ENCODE measurements around the gene ELAVL4.

ELAVL4 gene

DNA sequence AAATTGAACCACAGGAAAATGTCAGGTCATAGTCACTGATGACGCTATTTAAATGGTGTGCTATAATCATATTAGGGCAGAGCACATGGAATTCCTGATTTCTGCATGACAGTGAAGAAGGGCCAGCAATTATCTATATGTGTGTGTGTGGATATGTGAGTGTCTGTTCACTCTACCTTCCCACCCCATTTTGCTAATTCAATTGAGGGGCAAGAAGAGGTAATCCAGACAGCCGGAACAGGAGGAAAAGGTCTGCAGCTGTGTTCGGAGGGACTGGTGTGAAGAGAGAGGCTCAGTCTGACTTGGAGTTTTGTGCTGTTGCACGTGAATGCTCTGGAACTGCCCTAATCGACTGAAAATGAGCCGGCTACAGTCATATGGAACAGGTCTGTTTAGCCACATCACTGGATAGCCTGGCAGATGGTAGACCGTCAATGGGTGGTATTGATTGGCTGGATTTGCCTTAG lies 5.1 kb upstream of the ELAVL4 start:
- no peak for TF ChIP-seq CTCF (IDR thresholded peaks at IDR 0.05; ENCODE audit: low read depth, low read length)
- no peak overlapping the region for H3K4me3 ChIP-seq (replicated peaks in 1 of 2; ENCODE audit: low read depth in 2 of 2, low read length in 2 of 2)
- no peak for DNase-seq (ENCODE audit: low read depth in 2 of 2)

GRCh38 chr1:50105433-50105832 lies 3.3 kb upstream of the ELAVL4 start:
- no peak for DNase-seq (ENCODE audit: low read depth in 2 of 2)
- no peak overlapping the region for H3K4me3 ChIP-seq (replicated peaks in 1 of 2; ENCODE audit: low read depth in 2 of 2, low read length in 2 of 2)
- TF ChIP-seq CTCF (IDR thresholded peaks at IDR 0.05; ENCODE audit: low read depth, low read length), result no peak

DNA sequence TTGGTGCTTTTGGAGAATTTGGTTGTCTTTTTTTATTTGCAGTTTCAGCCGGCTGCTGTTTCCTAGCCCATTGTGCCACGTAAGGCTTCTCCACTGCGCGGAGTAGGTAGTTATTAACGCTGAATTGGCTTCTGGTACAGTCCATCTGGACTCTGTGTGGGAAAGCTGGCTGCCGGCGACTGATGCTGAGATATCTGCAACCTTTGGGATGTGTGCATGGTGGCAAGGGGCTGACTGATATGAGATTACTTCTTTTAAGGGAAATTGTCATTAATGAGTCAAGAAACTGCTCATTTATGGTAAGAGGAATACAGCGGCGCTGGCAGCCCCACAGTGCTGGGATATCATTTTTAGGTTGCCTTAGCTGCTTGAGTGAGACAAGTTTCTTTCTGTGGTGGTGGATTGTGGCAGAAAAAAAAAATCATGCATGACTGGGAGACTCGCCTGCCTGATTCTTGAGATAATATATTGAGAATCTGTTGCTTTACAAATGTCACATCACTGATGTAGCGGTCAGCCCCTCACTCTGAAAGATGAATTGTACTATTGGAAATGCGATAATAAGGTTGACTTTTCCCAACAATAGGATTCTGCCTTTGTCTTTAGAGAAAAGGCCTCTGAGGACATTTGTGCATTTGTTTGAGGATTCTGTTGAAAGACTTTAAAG lies 2.5 kb upstream of the ELAVL4 start:
- DNase-seq (ENCODE audit: low read depth in 2 of 2), result no peak
- H3K4me3 ChIP-seq (replicated peaks in 1 of 2; ENCODE audit: low read depth in 2 of 2, low read length in 2 of 2), result no peak overlapping the region
- TF ChIP-seq CTCF (IDR thresholded peaks at IDR 0.05; ENCODE audit: low read depth, low read length), result no peak

DNA sequence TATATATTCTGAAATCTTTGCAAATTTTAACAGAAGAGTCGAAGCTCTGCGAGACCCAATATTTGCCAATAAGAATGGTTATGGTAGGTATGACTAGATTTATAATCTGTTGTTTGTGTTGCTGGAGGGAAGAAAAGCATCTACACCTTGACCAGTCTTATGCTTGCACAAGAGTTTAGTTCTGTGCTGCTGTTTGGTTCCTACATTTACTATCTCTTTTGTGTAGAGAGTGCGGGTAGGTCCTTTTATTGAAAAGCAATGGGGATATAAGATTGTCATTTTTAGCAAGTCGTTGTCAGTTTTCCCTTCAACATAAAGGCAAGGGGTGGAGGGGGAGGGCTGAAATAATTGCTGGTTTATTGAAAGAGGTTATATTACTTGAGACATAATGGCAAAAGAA lies 396 bp downstream of the ELAVL4 start:
- DNase-seq (ENCODE audit: low read depth in 2 of 2), result no peak
- H3K4me3 ChIP-seq (replicated peaks in 1 of 2; ENCODE audit: low read depth in 2 of 2, low read length in 2 of 2), result no peak overlapping the region
- no peak for TF ChIP-seq CTCF (IDR thresholded peaks at IDR 0.05; ENCODE audit: low read depth, low read length)

DNA sequence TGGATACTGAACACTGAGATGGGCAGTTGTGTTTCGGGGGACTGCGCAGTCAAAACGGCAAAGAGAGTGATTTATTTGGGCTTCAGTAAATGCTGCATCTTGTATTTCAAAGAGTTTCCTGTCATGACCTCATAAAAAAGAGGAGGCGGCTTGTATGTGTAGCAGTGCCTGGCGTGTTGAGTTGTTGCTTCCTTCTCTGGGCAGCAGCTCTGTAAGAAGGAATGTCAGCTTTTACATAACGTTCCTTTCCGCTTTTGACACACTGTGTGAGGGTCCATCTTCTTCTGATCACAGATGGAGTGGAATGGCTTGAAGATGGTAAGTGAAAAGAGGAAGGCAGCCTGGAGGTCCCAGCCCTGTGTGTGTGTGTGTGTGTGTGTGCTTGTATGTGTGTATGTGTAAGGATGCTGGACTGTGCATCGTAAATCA lies 941 bp downstream of the ELAVL4 start:
- TF ChIP-seq CTCF (IDR thresholded peaks at IDR 0.05; ENCODE audit: low read depth, low read length), result no peak
- no peak for DNase-seq (ENCODE audit: low read depth in 2 of 2)
- H3K4me3 ChIP-seq (replicated peaks in 1 of 2; ENCODE audit: low read depth in 2 of 2, low read length in 2 of 2), result no peak overlapping the region

DNA sequence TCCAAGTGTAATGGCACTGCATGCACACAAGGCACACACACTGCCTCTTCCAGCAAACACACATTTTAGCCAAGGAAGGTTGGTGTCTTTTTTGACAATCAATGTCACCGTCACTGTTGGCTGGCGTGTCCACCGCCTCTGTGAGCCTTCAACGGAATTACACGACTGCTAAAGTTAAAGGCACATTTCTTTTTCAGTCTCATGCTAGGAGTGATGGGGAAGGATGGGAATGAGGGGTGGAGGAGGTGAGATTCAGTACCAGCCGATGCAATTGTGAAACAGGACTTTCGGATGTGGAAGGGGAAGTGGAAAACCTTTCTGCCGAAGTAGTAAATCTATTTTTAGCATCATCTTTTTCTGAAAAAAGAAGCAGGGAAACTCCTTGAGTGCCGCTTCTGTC lies 1.4 kb downstream of the ELAVL4 start:
- no peak for TF ChIP-seq CTCF (IDR thresholded peaks at IDR 0.05; ENCODE audit: low read depth, low read length)
- no peak for DNase-seq (ENCODE audit: low read depth in 2 of 2)

DNA sequence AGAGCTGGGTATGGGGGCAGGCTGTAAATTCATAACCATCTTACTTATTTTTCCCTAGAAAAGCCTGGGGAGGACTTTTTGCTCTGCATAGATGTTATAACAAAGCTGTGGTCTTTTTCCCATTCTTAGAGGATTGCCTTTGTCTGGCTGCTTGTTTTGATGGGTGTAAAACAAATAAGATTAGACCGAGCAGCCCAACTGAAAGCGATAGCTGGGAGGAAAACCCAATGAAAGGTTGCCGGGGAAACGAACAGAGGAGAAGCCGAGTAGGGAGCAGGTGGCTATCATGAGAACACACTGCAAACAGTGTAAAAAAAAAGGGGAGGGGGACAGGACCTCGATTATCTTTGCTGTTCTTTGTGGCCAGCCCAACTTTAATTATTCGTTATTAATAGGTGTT lies 1.9 kb downstream of the ELAVL4 start:
- H3K4me3 ChIP-seq (replicated peaks in 1 of 2; ENCODE audit: low read depth in 2 of 2, low read length in 2 of 2), result no peak overlapping the region
- DNase-seq (ENCODE audit: low read depth in 2 of 2), result no peak
- TF ChIP-seq CTCF (IDR thresholded peaks at IDR 0.05; ENCODE audit: low read depth, low read length), result no peak

More for the DNA sequence above, 1.4 kb downstream of the ELAVL4 start:
- H3K4me3 ChIP-seq (replicated peaks in 1 of 2; ENCODE audit: low read depth in 2 of 2, low read length in 2 of 2), result no peak overlapping the region

Measured in cardiac fibroblast (primary cell).